B cell (primary cell): Measurements from ENCODE around the gene CDK13. TPM values are rescaled to one million over a fixed set of nuclear protein-coding genes. Genes with fewer than 3 reads are reported as not detected.

ENCODE experiments used
- ATAC-seq: fragments of 200-7000 bp; cut with Tn5 transposase; one replicate; pipeline ENCODE4 v1.10.0; 2021; ENCODE audit warnings: low read depth, mild to moderate bottlenecking, moderate number of reproducible peaks, moderate library complexity
- CTCF ChIA-PET: fragments of 350-600 bp; sonication (Branson Sonifier 250); formaldehyde crosslinking; loops from one replicate; lab custom pipeline; 2021; ENCODE audit warnings: antibody characterized with exemption, inconsistent platforms; lab: Charles Lee
- POLR2A ChIA-PET: fragments of 350-600 bp; sonication (Branson Sonifier 250); formaldehyde crosslinking; loops from one replicate; lab custom pipeline; 2021; ENCODE audit warnings: antibody characterized with exemption; lab: Charles Lee
- DNase-seq: peaks from one replicate; pipeline ENCODE4 v3.0.0; 2013
- H2AFZ ChIP-seq: 2 replicates; pipeline ENCODE4 v1.6.1; 2012; ENCODE audit warnings: mild to moderate bottlenecking, low read depth, low read length; ENCODE audit not compliant: insufficient read depth, poor library complexity, severe bottlenecking
- H3K27ac ChIP-seq, 2 donors: 1 replicate in 1 of 2; 2 replicates in 1 of 2; pipeline ENCODE4 v1.5.1; 2012 to 2013; ENCODE audit warnings: low read length in 2 of 2, mild to moderate bottlenecking in 2 of 2, moderate library complexity in 1 of 2
- H3K27me3 ChIP-seq, 4 experiments: fragments of 200-600 bp in 1 of 4; sonication (generic) in 1 of 4; replicated peaks in 1 of 4; 1 replicate in 2 of 4; 2 replicates in 2 of 4; pipeline versions ENCODE4 v1.6.1 to v1.7.0; 2013 to 2016; ENCODE audit warnings: low read length in 3 of 4, mild to moderate bottlenecking in 2 of 4, mixed read lengths in 1 of 4, moderate library complexity in 1 of 4; ENCODE audit not compliant: insufficient read depth in 4 of 4, control insufficient read depth in 3 of 4; ENCODE audit errors: control extremely low read depth in 1 of 4
- H3K36me3 ChIP-seq, 2 experiments: replicated peaks in 1 of 2; 1 replicate in 1 of 2; 2 replicates in 1 of 2; pipeline versions ENCODE4 v1.6.1 to v1.7.1; 2013; ENCODE audit warnings: low read length in 1 of 2; ENCODE audit not compliant: insufficient read depth in 2 of 2, control insufficient read depth in 1 of 2; ENCODE audit errors: control extremely low read depth in 1 of 2, extremely low read depth in 1 of 2
- H3K4me1 ChIP-seq, 2 donors: fragments of 200-600 bp in 1 of 2; sonication (generic) in 1 of 2; 1 replicate in 1 of 2; 2 replicates in 1 of 2; pipeline versions ENCODE4 v1.5.1 to v1.6.1; 2013 to 2017; ENCODE audit warnings: low read length in 2 of 2; ENCODE audit not compliant: control insufficient read depth in 2 of 2, insufficient read depth in 2 of 2
- H3K4me2 ChIP-seq: replicated peaks from 2 replicates; pipeline ENCODE3; 2012; ENCODE audit warnings: mild to moderate bottlenecking, low read depth, low read length; ENCODE audit not compliant: poor library complexity, severe bottlenecking
- H3K4me3 ChIP-seq, 5 experiments: fragments of 200-600 bp in 1 of 5; sonication (generic) in 1 of 5; 1 replicate in 3 of 5; 2 replicates in 2 of 5; pipeline versions ENCODE4 v1.5.1 to v1.7.0; 2011 to 2016; ENCODE audit warnings: low read length in 4 of 5, mild to moderate bottlenecking in 4 of 5, low read depth in 2 of 5, control low read depth in 1 of 5, moderate library complexity in 1 of 5; ENCODE audit not compliant: insufficient read depth in 1 of 5; ENCODE audit errors: control extremely low read depth in 1 of 5, extremely low read depth in 1 of 5
- H3K79me2 ChIP-seq: fragments of 200-600 bp; sonication (generic); one replicate; pipeline ENCODE4 v1.6.0; 2016; ENCODE audit warnings: low read length; ENCODE audit not compliant: control insufficient read depth, insufficient read depth
- H3K9ac ChIP-seq: fragments of 200-600 bp; sonication (generic); 2 replicates; pipeline ENCODE4 v1.6.1; 2017; ENCODE audit warnings: mild to moderate bottlenecking, low read length, moderate library complexity
- H3K9me3 ChIP-seq, 3 donors: one replicate each; pipeline versions ENCODE4 v1.6.1 to v1.7.1; 2013; ENCODE audit warnings: low read length in 2 of 3; ENCODE audit not compliant: control insufficient read depth in 2 of 3, insufficient read depth in 1 of 3; ENCODE audit errors: control extremely low read depth in 1 of 3
- H4K20me1 ChIP-seq: 2 replicates; pipeline ENCODE4 v1.6.0; 2012; ENCODE audit warnings: mild to moderate bottlenecking, low read length; ENCODE audit not compliant: insufficient read depth, control insufficient read depth, poor library complexity, severe bottlenecking
- H3K27ac Mint-ChIP-seq: one replicate; pipeline ENCODE4 v1.8.0; 2021; ENCODE audit warnings: mixed read lengths
- H3K27me3 Mint-ChIP-seq: one replicate; pipeline ENCODE4 v1.8.0; 2021; ENCODE audit warnings: mixed read lengths
- H3K4me1 Mint-ChIP-seq: one replicate; pipeline ENCODE4 v1.8.0; 2021; ENCODE audit warnings: mixed read lengths
- H3K4me3 Mint-ChIP-seq: one replicate; pipeline ENCODE4 v1.8.0; 2021; ENCODE audit warnings: mixed read lengths
- H3K9me3 Mint-ChIP-seq: one replicate; pipeline ENCODE4 v1.8.0; 2022; ENCODE audit warnings: mixed read lengths; ENCODE audit not compliant: insufficient read depth
- EZH2 ChIP-seq: IDR thresholded peaks from 2 replicates; pipeline ENCODE4 v1.6.1; 2012; ENCODE audit warnings: borderline replicate concordance, low read depth, mild to moderate bottlenecking, moderate library complexity, low read length; ENCODE audit not compliant: insufficient read depth, poor library complexity, severe bottlenecking
- WGBS: methylation state at CpG from one replicate; pipeline ENCODE4 v1.1.5; 2013; ENCODE audit warnings: missing lambda C conversion rate; ENCODE audit not compliant: insufficient coverage; 5-methylcytosine and 5-hydroxymethylcytosine counted together
- intact Hi-C: fragments of 100-400 bp; cut with micrococcal nuclease; formaldehyde crosslinking; loops from one replicate; pipeline ENCODE4 v1.10.0; 2022
- polyA minus RNA-seq: library from RNA; depleted of rRNA, polyadenylated mRNA; stranded (reverse); fragments of >200 nt; gene quantifications from 2 replicates; pipeline ENCODE4 v1.2.3, GENCODE V29; 2012
- polyA plus RNA-seq: library from polyadenylated mRNA; depleted of rRNA; stranded (reverse); fragments of >200 nt; gene quantifications from 2 replicates; pipeline ENCODE4 v1.2.3, GENCODE V29; 2012
- total RNA-seq, 2 donors: library from RNA; stranded (reverse); fragments of 120-200 nt in 1 of 2; gene quantifications; 1 replicate in 1 of 2; 2 replicates in 1 of 2; pipeline versions ENCODE4 v1.2.3 to v1.2.4, GENCODE V29; 2013 to 2022
- TF ChIP-seq, protein P1 (sequence below): fragments of 200-600 bp; IDR thresholded peaks from one replicate; pipeline ENCODE4 v1.8.0; 2022; ENCODE audit warnings: antibody characterized with exemption, mild to moderate bottlenecking

Gene CDK13
- 146 and 157 TPM in 2 replicates for total RNA-seq
- 119 TPM for total RNA-seq (2013)
- 50.8 and 56.1 TPM in 2 replicates for polyA plus RNA-seq
- polyA minus RNA-seq, result 142 and 153 TPM in 2 replicates

DNA sequence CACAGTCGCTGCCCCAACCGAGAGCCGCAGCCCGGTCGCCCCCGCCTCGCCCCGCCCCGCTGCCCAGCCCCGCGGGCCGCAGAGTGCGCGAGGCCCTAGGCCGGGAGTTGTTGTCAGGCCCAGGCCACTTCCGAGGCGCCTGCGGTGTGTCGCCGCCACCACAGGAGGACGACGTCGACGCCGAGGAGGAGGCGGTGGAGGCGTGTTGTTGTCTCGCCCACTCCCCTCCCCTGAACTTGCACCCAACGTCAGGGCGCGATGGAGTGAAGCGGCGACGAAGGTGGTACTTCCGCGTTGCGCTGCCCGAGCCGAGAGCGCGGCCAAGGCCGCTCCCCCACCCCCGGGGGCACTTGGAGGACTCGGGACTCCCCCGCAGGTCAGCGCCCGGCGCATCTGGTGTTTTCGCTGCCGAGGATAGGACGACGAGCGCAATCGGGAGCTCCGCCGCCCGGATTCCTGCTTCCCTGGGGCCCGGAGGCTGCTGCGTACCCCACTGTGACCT lies at the start of gene CDK13:
Gene CDK13, plus strand, starts transcription at position 286 of the 502 bp plus-strand sequence. CDS start 386 bp downstream, outside the sequence.
- H3K9me3 Mint-ChIP-seq, result no peaks in the 10 kb centered on the region
- peak within 1 kb of the TSS; percentile 87 for H3K4me2 ChIP-seq
- H3K9ac ChIP-seq, result peak within 1 kb of the TSS; percentile 92
- DNase-seq, result peak; percentile 94
- H3K4me1 ChIP-seq, result peaks cover 25 to 34% of the 10 kb centered on the region in 2 donors
- H3K4me3 ChIP-seq, result peak within 1 kb of the TSS; percentile 77 to 98 (median 91)
- TF ChIP-seq EZH2, result no peak
- TF ChIP-seq, protein P1, sequence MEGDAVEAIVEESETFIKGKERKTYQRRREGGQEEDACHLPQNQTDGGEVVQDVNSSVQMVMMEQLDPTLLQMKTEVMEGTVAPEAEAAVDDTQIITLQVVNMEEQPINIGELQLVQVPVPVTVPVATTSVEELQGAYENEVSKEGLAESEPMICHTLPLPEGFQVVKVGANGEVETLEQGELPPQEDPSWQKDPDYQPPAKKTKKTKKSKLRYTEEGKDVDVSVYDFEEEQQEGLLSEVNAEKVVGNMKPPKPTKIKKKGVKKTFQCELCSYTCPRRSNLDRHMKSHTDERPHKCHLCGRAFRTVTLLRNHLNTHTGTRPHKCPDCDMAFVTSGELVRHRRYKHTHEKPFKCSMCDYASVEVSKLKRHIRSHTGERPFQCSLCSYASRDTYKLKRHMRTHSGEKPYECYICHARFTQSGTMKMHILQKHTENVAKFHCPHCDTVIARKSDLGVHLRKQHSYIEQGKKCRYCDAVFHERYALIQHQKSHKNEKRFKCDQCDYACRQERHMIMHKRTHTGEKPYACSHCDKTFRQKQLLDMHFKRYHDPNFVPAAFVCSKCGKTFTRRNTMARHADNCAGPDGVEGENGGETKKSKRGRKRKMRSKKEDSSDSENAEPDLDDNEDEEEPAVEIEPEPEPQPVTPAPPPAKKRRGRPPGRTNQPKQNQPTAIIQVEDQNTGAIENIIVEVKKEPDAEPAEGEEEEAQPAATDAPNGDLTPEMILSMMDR, result no peak
- peak within 1 kb of the TSS; percentile 94 for H3K4me3 Mint-ChIP-seq
- H2AFZ ChIP-seq, result peak within 1 kb of the TSS; percentile 85
- H3K9me3 ChIP-seq, result no peaks in the 10 kb centered on the region
- peak; percentile 46 for ATAC-seq
- H4K20me1 ChIP-seq, result peaks cover 44% of the 10 kb centered on the region
- ChIA-PET POLR2A (interaction anchor here (0.8 to 1.6 kb wide), 3 partner anchors 47 to 361 kb away, joined by 3 to 8 read pairs (median 3); partner anchors contain the start of genes MPLKIP and SUGCT), CTCF (interaction anchor here (2.1 to 9.4 kb wide), 3 partner anchors 28 to 102 kb away, joined by 9 to 121 read pairs (median 46); no protein-coding TSS in a partner anchor)
- peak within 1 kb of the TSS; percentile 99 for H3K27ac Mint-ChIP-seq
- H3K79me2 ChIP-seq, result peaks cover 45% of the 10 kb centered on the region
- no peaks in the 10 kb centered on the region for H3K27me3 Mint-ChIP-seq
- intact Hi-C loops, result loop anchor here (1.0 to 5.0 kb wide), 9 partner anchors 42 to 1931 kb away; partner anchors contain the start of genes MPLKIP, RALA, STARD3NL and VPS41
- peak within 1 kb of the TSS; percentile 98 for H3K27ac ChIP-seq
- H3K27me3 ChIP-seq, result no peaks in the 10 kb centered on the region
- H3K36me3 ChIP-seq, result no peaks in the 10 kb centered on the region
- H3K4me1 Mint-ChIP-seq, result peaks cover 46% of the 10 kb centered on the region
- WGBS, result under 1% methylated on average over 59 of the region's 59 CpGs

DNA sequence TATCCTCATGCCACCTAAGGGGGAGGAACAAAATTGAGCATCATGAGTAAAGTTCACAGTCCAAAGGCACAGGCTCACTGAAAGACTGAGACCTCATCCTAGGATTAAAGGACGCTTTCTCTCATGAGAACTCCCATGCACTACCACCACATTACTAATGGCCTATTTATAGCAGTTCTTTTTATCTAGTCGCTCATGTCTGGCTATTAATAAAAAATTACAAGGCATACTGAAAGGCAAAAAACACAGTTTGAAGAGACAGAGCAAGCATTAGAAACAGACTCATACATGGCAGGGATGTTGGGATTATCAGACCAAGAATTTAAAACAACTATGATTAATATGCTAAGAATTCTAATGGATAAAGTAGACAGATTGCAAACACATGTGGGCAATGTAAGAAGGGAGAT lies 46.0 kb upstream of the CDK13 start:
- no peak overlapping the region for H3K4me2 ChIP-seq
- intact Hi-C loops, result no loop called here
- no peak overlapping the region for H3K27ac Mint-ChIP-seq
- H3K27me3 Mint-ChIP-seq, result peaks cover 10% of the 10 kb centered on the region
- H3K4me1 Mint-ChIP-seq, result no peaks in the 10 kb centered on the region
- no peaks in the 10 kb centered on the region for H4K20me1 ChIP-seq
- no peak for TF ChIP-seq EZH2
- TF ChIP-seq, protein P1, result no peak
- H3K9ac ChIP-seq, result no peak overlapping the region
- H3K27me3 ChIP-seq, result no peaks in the 10 kb centered on the region
- H2AFZ ChIP-seq, result no peak overlapping the region
- no peak overlapping the region for H3K4me3 Mint-ChIP-seq
- H3K36me3 ChIP-seq, result no peaks in the 10 kb centered on the region
- POLR2A ChIA-PET, result no interaction called here
- H3K4me3 ChIP-seq, result no peak overlapping the region
- peaks cover 5% of the 10 kb centered on the region for H3K9me3 Mint-ChIP-seq
- no peaks in the 10 kb centered on the region for H3K4me1 ChIP-seq
- WGBS, result 100% methylated on average over 1 of the region's 2 CpGs
- peaks cover 0 to 3% (median 2%) of the 10 kb centered on the region in 3 donors for H3K9me3 ChIP-seq
- H3K79me2 ChIP-seq, result no peaks in the 10 kb centered on the region
- no peak overlapping the region for H3K27ac ChIP-seq
- no peak for DNase-seq
- no peak for ATAC-seq
- CTCF ChIA-PET, result interaction anchor here (0.6 to 13.4 kb wide), 4 partner anchors 8 to 148 kb away, joined by 3 to 340 read pairs (median 8); no protein-coding TSS in a partner anchor
